Osteoblast (primary cell): Measurements from ENCODE around the gene IGF1R. TPM values are rescaled to one million over a fixed set of nuclear protein-coding genes. Genes with fewer than 3 reads are reported as not detected.
A peak's percentile ranks its signal among the peaks of the same experiment; 100 is the strongest.

Experiments
- DNase-seq: peaks from one replicate; pipeline ENCODE4 v3.0.0; 2011; ENCODE audit warnings: low spot score, mixed read lengths; ENCODE audit not compliant: insufficient read length; ENCODE audit errors: missing footprints
- H2AFZ ChIP-seq: 2 replicates; pipeline ENCODE4 v1.6.0; 2011; ENCODE audit warnings: mild to moderate bottlenecking, low read length
- H3K27ac ChIP-seq: 2 replicates; pipeline ENCODE4 v1.5.1; 2011; ENCODE audit warnings: mild to moderate bottlenecking, low read depth, low read length, moderate library complexity
- H3K27me3 ChIP-seq: 2 replicates; pipeline ENCODE4 v1.6.0; 2012; ENCODE audit warnings: mild to moderate bottlenecking, control low read depth, inconsistent platforms, low read length, moderate library complexity; ENCODE audit not compliant: insufficient read depth
- H3K36me3 ChIP-seq: 2 replicates; pipeline ENCODE4 v1.5.1; 2011; ENCODE audit warnings: mild to moderate bottlenecking, low read length, control low read depth, moderate library complexity; ENCODE audit not compliant: insufficient read depth
- H3K4me1 ChIP-seq: 2 replicates; pipeline ENCODE4 v1.5.1; 2011; ENCODE audit warnings: mild to moderate bottlenecking, low read length, control low read depth, moderate library complexity; ENCODE audit not compliant: insufficient read depth
- H3K4me2 ChIP-seq: 2 replicates; pipeline ENCODE4 v1.6.0; 2011; ENCODE audit warnings: mild to moderate bottlenecking, low read length; ENCODE audit not compliant: insufficient read depth
- H3K4me3 ChIP-seq: fragments of 200-600 bp; sonication (generic); 3 replicates; pipeline ENCODE4 v1.5.1; 2012; ENCODE audit warnings: mild to moderate bottlenecking, low read length, inconsistent platforms; ENCODE audit not compliant: insufficient read depth
- H3K79me2 ChIP-seq: 2 replicates; pipeline ENCODE4 v1.6.0; 2012; ENCODE audit warnings: mild to moderate bottlenecking, low read length, control low read depth, inconsistent platforms; ENCODE audit not compliant: insufficient read depth
- H3K9me3 ChIP-seq: 2 replicates; pipeline ENCODE4 v1.5.1; 2011; ENCODE audit warnings: low read depth, low read length, control low read depth
- H4K20me1 ChIP-seq: 2 replicates; pipeline ENCODE4 v1.6.0; 2012; ENCODE audit warnings: mild to moderate bottlenecking, low read length, control low read depth; ENCODE audit not compliant: insufficient read depth
- total RNA-seq: library from RNA; depleted of rRNA; stranded (reverse); fragments of >200 nt; gene quantifications from 2 replicates; pipeline ENCODE4 v1.2.3, GENCODE V29; 2012
- TF ChIP-seq, protein P1 (sequence below): IDR thresholded peaks from 2 replicates; pipeline ENCODE4 v1.5.1; 2011; ENCODE audit warnings: mild to moderate bottlenecking, low read depth, low read length, moderate library complexity; ENCODE audit errors: extremely low read depth

The IGF1R gene
- total RNA-seq, 1 donor: 18.8 TPM

DNA sequence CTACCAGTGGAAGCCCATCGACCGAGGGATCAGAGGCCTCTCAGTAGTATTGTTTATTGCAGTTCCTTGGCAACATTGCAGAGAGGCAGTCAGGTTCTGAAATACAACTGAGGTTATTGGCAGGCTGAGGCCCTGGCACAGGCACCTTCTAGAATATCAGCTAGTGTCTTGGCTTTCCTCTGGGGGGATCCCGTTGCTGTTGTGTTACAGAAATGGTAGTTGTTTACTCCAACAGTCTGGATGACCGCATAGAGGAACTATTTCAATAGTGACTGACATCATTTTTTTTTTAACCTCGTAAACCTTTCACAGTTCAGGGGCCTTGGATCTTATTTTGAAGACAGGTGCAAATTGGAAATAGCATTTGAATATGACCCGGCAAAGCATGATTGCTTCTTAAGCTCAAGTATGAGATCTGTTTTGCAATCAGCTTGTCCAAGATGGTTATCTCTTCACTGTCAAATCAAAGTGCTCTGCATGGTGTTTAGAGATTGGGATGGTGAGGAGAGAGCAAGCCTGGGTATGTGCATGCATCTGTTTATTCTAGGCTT lies 295.3 kb downstream of the IGF1R start:
- H3K4me3 ChIP-seq: no peak overlapping the region
- H3K4me2 ChIP-seq: no peak overlapping the region
- TF ChIP-seq, protein P1, sequence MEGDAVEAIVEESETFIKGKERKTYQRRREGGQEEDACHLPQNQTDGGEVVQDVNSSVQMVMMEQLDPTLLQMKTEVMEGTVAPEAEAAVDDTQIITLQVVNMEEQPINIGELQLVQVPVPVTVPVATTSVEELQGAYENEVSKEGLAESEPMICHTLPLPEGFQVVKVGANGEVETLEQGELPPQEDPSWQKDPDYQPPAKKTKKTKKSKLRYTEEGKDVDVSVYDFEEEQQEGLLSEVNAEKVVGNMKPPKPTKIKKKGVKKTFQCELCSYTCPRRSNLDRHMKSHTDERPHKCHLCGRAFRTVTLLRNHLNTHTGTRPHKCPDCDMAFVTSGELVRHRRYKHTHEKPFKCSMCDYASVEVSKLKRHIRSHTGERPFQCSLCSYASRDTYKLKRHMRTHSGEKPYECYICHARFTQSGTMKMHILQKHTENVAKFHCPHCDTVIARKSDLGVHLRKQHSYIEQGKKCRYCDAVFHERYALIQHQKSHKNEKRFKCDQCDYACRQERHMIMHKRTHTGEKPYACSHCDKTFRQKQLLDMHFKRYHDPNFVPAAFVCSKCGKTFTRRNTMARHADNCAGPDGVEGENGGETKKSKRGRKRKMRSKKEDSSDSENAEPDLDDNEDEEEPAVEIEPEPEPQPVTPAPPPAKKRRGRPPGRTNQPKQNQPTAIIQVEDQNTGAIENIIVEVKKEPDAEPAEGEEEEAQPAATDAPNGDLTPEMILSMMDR: no peak
- H3K4me1 ChIP-seq: peaks cover 7% of the 10 kb centered on the region
- H3K9me3 ChIP-seq: no peaks in the 10 kb centered on the region
- no peaks in the 10 kb centered on the region for H3K27me3 ChIP-seq
- H3K36me3 ChIP-seq: peaks cover 34% of the 10 kb centered on the region
- no peak for DNase-seq
- H3K27ac ChIP-seq: no peak overlapping the region
- no peak overlapping the region for H2AFZ ChIP-seq
- H3K79me2 ChIP-seq: no peaks in the 10 kb centered on the region
- peaks cover 2% of the 10 kb centered on the region for H4K20me1 ChIP-seq

- Histone ChIP-seq H3K4me3 (no peak overlapping the region), H2AFZ (no peak overlapping the region), H3K4me2 (no peak overlapping the region), H3K4me1 (peaks cover 6% of the 10 kb centered on the region), H3K79me2 (no peaks in the 10 kb centered on the region), H3K9me3 (no peaks in the 10 kb centered on the region), H3K27me3 (no peaks in the 10 kb centered on the region), H3K27ac (peak overlapping the region; percentile 36), H4K20me1 (peaks cover 2% of the 10 kb centered on the region), H3K36me3 (peaks cover 43% of the 10 kb centered on the region)
- TF ChIP-seq, protein P1: no peak
- peak; percentile 84 for DNase-seq
Measured at GRCh38 chr15:98946301-98947255, 298.2 kb downstream of the IGF1R start.

- TF ChIP-seq, protein P1: no peak
- peaks cover 3% of the 10 kb centered on the region for H3K4me1 ChIP-seq
- no peaks in the 10 kb centered on the region for H3K79me2 ChIP-seq
- H3K36me3 ChIP-seq: peaks cover 36% of the 10 kb centered on the region
- H2AFZ ChIP-seq: no peak overlapping the region
- no peak overlapping the region for H3K27ac ChIP-seq
- no peak overlapping the region for H3K4me2 ChIP-seq
- peaks cover 2% of the 10 kb centered on the region for H4K20me1 ChIP-seq
- no peaks in the 10 kb centered on the region for H3K27me3 ChIP-seq
- no peaks in the 10 kb centered on the region for H3K9me3 ChIP-seq
- H3K4me3 ChIP-seq: no peak overlapping the region
- no peak for DNase-seq
Measured at GRCh38 chr15:98948456-98948855, 300.1 kb downstream of the IGF1R start.

DNA sequence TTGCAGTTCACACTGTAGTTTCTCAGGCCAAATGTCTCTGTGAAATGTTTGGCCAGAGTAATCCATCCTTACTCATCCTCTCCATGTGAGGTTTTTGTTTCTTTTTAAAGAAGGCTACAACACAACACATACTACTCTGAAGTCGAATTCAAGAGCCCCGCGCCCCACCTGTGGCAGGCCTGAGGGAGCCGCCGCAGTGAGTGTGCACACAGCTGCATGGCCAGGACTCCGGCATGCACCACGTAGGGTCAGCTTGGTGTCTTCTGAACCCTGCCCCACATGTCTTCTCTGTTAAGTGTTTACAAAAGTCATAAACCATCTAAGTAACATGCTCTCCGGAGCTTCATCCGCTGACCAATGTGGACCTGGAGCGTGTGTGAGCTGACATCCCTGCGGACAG lies 300.6 kb downstream of the IGF1R start:
- no peak overlapping the region for H2AFZ ChIP-seq
- H3K27ac ChIP-seq: no peak overlapping the region
- no peak overlapping the region for H3K4me2 ChIP-seq
- TF ChIP-seq, protein P1: no peak
- H3K9me3 ChIP-seq: no peaks in the 10 kb centered on the region
- no peaks in the 10 kb centered on the region for H3K79me2 ChIP-seq
- DNase-seq: no peak
- H3K4me3 ChIP-seq: no peak overlapping the region
- peaks cover 36% of the 10 kb centered on the region for H3K36me3 ChIP-seq
- peaks cover 3% of the 10 kb centered on the region for H3K4me1 ChIP-seq
- peaks cover 2% of the 10 kb centered on the region for H4K20me1 ChIP-seq
- H3K27me3 ChIP-seq: no peaks in the 10 kb centered on the region
